Activated CD8-positive, alpha-beta T cell treated with anti-CD3 and anti-CD28 coated beads for 36 hours (primary cell): Measurements from ENCODE around the gene TFIP11. TPM values are rescaled to one million over a fixed set of nuclear protein-coding genes. Genes with fewer than 3 reads are reported as not detected.

Source experiments
- ATAC-seq: fragments of 200-7000 bp; cut with Tn5 transposase; one replicate; pipeline ENCODE4 v1.10.0; 2021; ENCODE audit warnings: mild to moderate bottlenecking, moderate library complexity
- CTCF ChIA-PET: fragments of 350-600 bp; sonication (Branson Sonifier 250); formaldehyde crosslinking; loops from one replicate; lab custom pipeline; 2021; ENCODE audit warnings: antibody characterized with exemption; lab: Charles Lee
- POLR2A ChIA-PET: fragments of 350-600 bp; sonication (Branson Sonifier 250); formaldehyde crosslinking; loops from one replicate; lab custom pipeline; 2021; ENCODE audit warnings: antibody characterized with exemption; lab: Charles Lee
- DNase-seq: peaks from one replicate; pipeline ENCODE4 v3.0.0-alpha.2; 2020
- H3K27ac Mint-ChIP-seq: one replicate; pipeline ENCODE4 v1.8.0; 2021; ENCODE audit warnings: mild to moderate bottlenecking, mixed read lengths
- H3K27me3 Mint-ChIP-seq: one replicate; pipeline ENCODE4 v1.8.0; 2021; ENCODE audit warnings: mixed read lengths
- H3K36me3 Mint-ChIP-seq: one replicate; pipeline ENCODE4 v1.8.0; 2021; ENCODE audit warnings: low read depth, mixed read lengths
- H3K4me1 Mint-ChIP-seq: one replicate; pipeline ENCODE4 v1.8.0; 2021; ENCODE audit warnings: low read depth, mixed read lengths
- H3K4me3 Mint-ChIP-seq: one replicate; pipeline ENCODE4 v1.8.0; 2021; ENCODE audit warnings: mild to moderate bottlenecking, moderate library complexity, mixed read lengths
- H3K9me3 Mint-ChIP-seq: one replicate; pipeline ENCODE4 v1.8.0; 2021; ENCODE audit warnings: mixed read lengths
- intact Hi-C: fragments of 100-400 bp; cut with micrococcal nuclease; formaldehyde crosslinking; loops from one replicate; pipeline ENCODE4 v1.10.0; 2022
- total RNA-seq, 2 experiments: library from RNA; stranded (reverse); gene quantifications; one replicate each; pipeline ENCODE4 v1.2.3, GENCODE V29; 2021
- TF ChIP-seq, protein P1 (sequence below): fragments of 200-600 bp; IDR thresholded peaks from one replicate; pipeline ENCODE4 v1.8.0; 2022; ENCODE audit warnings: antibody characterized with exemption, mild to moderate bottlenecking

Gene TFIP11
- total RNA-seq, 2 experiments from 2014 or later, result 37.4 to 37.8 TPM

DNA sequence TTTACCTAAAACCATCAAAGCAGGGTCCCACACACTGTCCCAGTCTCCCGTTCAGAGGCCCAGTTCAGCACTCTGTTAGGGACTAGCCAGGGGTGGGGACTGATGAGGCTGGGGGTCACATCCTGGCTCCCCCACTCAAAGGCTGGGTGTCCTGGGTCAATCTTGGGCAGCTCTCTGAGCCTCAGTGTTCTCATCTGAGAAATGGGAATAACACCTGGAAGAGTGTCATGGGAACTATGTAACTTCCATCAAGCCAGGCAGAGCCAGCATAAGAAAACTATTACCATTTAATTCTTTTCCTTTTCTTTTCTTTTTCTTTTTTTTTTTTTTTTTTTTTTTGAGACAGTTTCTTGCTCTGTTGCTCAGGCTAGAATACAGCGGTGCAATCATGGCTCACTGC, 39.3 kb upstream of the TFIP11 start:
- H3K27me3 Mint-ChIP-seq, result no peaks in the 10 kb centered on the region
- peaks cover 25% of the 10 kb centered on the region for H3K36me3 Mint-ChIP-seq
- TF ChIP-seq, protein P1, sequence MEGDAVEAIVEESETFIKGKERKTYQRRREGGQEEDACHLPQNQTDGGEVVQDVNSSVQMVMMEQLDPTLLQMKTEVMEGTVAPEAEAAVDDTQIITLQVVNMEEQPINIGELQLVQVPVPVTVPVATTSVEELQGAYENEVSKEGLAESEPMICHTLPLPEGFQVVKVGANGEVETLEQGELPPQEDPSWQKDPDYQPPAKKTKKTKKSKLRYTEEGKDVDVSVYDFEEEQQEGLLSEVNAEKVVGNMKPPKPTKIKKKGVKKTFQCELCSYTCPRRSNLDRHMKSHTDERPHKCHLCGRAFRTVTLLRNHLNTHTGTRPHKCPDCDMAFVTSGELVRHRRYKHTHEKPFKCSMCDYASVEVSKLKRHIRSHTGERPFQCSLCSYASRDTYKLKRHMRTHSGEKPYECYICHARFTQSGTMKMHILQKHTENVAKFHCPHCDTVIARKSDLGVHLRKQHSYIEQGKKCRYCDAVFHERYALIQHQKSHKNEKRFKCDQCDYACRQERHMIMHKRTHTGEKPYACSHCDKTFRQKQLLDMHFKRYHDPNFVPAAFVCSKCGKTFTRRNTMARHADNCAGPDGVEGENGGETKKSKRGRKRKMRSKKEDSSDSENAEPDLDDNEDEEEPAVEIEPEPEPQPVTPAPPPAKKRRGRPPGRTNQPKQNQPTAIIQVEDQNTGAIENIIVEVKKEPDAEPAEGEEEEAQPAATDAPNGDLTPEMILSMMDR, result no peak
- ATAC-seq (no peak), DNase-seq (no peak)
- peaks cover 35% of the 10 kb centered on the region for H3K4me1 Mint-ChIP-seq
- ChIA-PET POLR2A (interaction anchor here (0.6 to 1.5 kb wide), 2 partner anchors 12 to 828 kb away, joined by 3 read pairs; no protein-coding TSS in a partner anchor), CTCF (interaction anchor here (1.2 kb wide), 1 partner anchor 32 kb away, joined by 3 read pairs; no protein-coding TSS in a partner anchor)
- intact Hi-C loops, result no loop called here
- no peak overlapping the region for H3K4me3 Mint-ChIP-seq
- H3K9me3 Mint-ChIP-seq, result peaks cover 4% of the 10 kb centered on the region
- H3K27ac Mint-ChIP-seq, result peak overlapping the region; percentile 38

DNA sequence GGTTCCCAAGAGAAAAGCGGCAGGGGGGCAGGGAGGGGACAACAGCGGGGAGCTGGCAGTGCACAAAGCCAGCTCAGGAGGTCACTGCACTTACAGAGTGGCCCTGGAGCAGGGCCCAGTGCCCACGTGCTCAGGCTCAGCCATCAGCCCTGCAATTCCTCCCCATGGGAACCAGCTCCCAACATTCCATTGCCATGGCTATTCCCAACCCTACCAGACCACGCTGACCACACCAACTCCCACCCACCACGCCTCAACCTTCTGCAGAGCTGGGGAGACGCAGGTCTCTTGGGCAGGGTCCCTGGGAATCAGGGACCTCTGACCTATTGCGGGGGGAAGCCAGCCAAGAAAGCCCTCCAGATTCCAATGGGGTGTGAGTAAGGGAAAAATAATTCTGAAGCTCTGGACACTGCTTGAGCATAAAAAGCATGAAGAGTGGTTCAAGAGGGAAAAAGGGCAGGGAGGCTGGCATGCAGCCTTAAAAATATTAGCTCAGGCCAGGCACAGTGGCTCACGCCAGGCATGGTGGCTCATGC, 38.3 kb upstream of the TFIP11 start:
- ATAC-seq (no peak), DNase-seq (no peak)
- H3K27ac Mint-ChIP-seq, result no peak overlapping the region
- peaks cover 29% of the 10 kb centered on the region for H3K36me3 Mint-ChIP-seq
- H3K9me3 Mint-ChIP-seq, result peaks cover 4% of the 10 kb centered on the region
- H3K4me3 Mint-ChIP-seq, result no peak overlapping the region
- peaks cover 40% of the 10 kb centered on the region for H3K4me1 Mint-ChIP-seq
- ChIA-PET POLR2A (interaction anchor here (0.6 to 2.2 kb wide), 4 partner anchors 11 to 829 kb away, joined by 3 to 6 read pairs (median 4); partner anchors contain the start of gene TFIP11), CTCF (interaction anchor here (1.2 to 1.4 kb wide), 2 partner anchors 21 to 33 kb away, joined by 3 to 4 read pairs; no protein-coding TSS in a partner anchor)
- intact Hi-C loops, result no loop called here
- TF ChIP-seq, protein P1, result no peak
- no peaks in the 10 kb centered on the region for H3K27me3 Mint-ChIP-seq

DNA sequence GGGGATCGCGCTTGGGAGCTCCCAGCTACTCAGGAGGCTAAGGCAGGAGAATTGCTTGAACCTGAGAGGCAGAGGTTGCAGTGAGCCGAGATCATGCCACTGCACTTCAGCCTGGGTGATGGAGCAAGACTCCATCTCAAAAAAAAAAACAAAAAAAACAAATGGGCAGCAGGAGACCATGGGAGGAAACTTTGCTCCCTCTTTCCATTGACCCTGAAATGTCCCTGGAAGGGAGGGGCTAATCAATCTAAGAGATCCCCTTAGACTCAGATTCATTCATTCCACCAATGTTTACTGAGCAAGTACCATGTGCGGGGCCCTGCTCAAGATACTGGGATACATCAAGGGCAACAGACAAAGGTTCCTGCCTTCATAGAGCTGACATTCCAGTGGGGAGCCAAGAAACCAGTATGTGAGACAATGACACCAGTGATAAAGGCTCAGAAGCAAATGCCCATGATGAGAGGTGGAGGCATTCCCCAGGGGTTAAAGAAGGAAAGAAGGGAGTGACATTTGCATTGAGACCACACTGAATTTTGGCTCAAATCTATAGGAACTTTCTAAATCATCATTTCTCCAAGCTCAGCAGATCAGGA, 37.7 kb upstream of the TFIP11 start:
- Mint-ChIP-seq H3K27ac (no peak overlapping the region), H3K4me1 (peaks cover 44% of the 10 kb centered on the region), H3K4me3 (no peak overlapping the region), H3K36me3 (peaks cover 33% of the 10 kb centered on the region), H3K9me3 (peaks cover 4% of the 10 kb centered on the region), H3K27me3 (no peaks in the 10 kb centered on the region)
- ATAC-seq, result no peak
- ChIA-PET CTCF (interaction anchor here (1.4 kb wide), 1 partner anchor 21 kb away, joined by 4 read pairs; no protein-coding TSS in a partner anchor), POLR2A (interaction anchor here (1.4 to 2.2 kb wide), 3 partner anchors 10 to 37 kb away, joined by 3 to 6 read pairs (median 4); partner anchors contain the start of gene TFIP11)
- intact Hi-C loops, result no loop called here
- DNase-seq, result no peak
- TF ChIP-seq, protein P1, result no peak

DNA sequence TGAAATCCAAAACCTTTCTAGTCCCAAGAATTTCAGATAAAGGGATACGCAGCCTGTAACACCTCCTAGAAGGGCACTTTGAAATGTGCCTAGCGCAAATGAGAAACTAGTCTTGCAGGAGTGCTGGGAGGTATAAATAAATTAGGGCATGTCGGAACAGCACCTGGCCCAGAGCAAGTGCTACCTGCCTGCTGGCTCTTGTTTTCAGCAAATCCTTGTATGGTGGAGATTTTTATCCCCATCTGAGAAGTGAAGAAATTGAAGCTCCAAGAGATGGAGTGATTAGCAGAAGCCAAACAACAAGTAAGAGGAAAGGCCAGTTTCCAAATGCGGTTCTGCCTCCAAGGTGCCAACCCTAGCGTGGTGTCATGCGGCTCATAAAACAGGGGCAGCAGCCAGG, 36.7 kb upstream of the TFIP11 start:
- no peak overlapping the region for H3K27ac Mint-ChIP-seq
- peaks cover 4% of the 10 kb centered on the region for H3K9me3 Mint-ChIP-seq
- ChIA-PET CTCF (interaction anchor here (1.0 to 1.3 kb wide), 2 partner anchors 45 to 93 kb away, joined by 3 read pairs; no protein-coding TSS in a partner anchor), POLR2A (interaction anchor here (1.2 to 2.2 kb wide), 3 partner anchors 12 to 36 kb away, joined by 3 to 6 read pairs (median 4); partner anchors contain the start of gene TFIP11)
- peaks cover 33% of the 10 kb centered on the region for H3K36me3 Mint-ChIP-seq
- no peaks in the 10 kb centered on the region for H3K27me3 Mint-ChIP-seq
- ATAC-seq (no peak), DNase-seq (no peak)
- TF ChIP-seq, protein P1, result no peak
- no peak overlapping the region for H3K4me3 Mint-ChIP-seq
- intact Hi-C loops, result no loop called here
- H3K4me1 Mint-ChIP-seq, result peaks cover 48% of the 10 kb centered on the region
